ENCODE measurements around the gene SELENBP1. TPM values are rescaled to one million over a fixed set of nuclear protein-coding genes. Genes with fewer than 3 reads are reported as not detected.

SELENBP1 gene
- total RNA-seq, 3 donors from 2014 or later = 914 to 2,582 (median 1,654) TPM

GRCh38 chr1:151408891-151409290, 36.4 kb upstream of the SELENBP1 start:
- Histone ChIP-seq H3K4me1 (ENCODE audit: low read depth) (no peaks in the 10 kb centered on the region), H3K9me3 (no peaks in the 10 kb centered on the region), H3K36me3 (ENCODE audit: low read depth) (peaks cover 16% of the 10 kb centered on the region), H3K4me3 (no peak overlapping the region)
- ATAC-seq (no peak), DNase-seq (no peak)
- intact Hi-C loops (cut with DNase I, micrococcal nuclease) = no loop called here
- TF ChIP-seq CTCF (IDR thresholded peaks at IDR 0.05) = no peak

GRCh38 chr1:151407304-151407703, 34.8 kb upstream of the SELENBP1 start:
- DNase-seq (no peak), ATAC-seq (no peak)
- intact Hi-C loops (cut with DNase I, micrococcal nuclease) = no loop called here
- peaks cover 18% of the 10 kb centered on the region for H3K36me3 ChIP-seq (ENCODE audit: low read depth)
- peaks cover 2% of the 10 kb centered on the region for H3K4me1 ChIP-seq (ENCODE audit: low read depth)
- TF ChIP-seq CTCF (IDR thresholded peaks at IDR 0.05) = no peak
- no peak overlapping the region for H3K4me3 ChIP-seq
- H3K9me3 ChIP-seq = no peaks in the 10 kb centered on the region

- intact Hi-C loops (cut with DNase I, micrococcal nuclease) = no loop called here
- H3K36me3 ChIP-seq (ENCODE audit: low read depth) = peaks cover 21% of the 10 kb centered on the region
- no peak for ATAC-seq
These were observed 33.7 kb upstream of the SELENBP1 start for GRCh38 chr1:151406176-151406575.

GRCh38 chr1:151405187-151405951, 32.9 kb upstream of the SELENBP1 start:
- Histone ChIP-seq H3K9me3 (no peaks in the 10 kb centered on the region), H3K4me3 (no peak overlapping the region), H3K4me1 (ENCODE audit: low read depth) (peaks cover 12% of the 10 kb centered on the region), H3K36me3 (ENCODE audit: low read depth) (peaks cover 21% of the 10 kb centered on the region)
- DNase-seq = no peak
- TF ChIP-seq CTCF (IDR thresholded peaks at IDR 0.05) = no peak
- intact Hi-C loops (cut with DNase I, micrococcal nuclease) = no loop called here
- ATAC-seq = no peak

More at GRCh38 chr1:151406176-151406575, 33.7 kb upstream of the SELENBP1 start:
- Histone ChIP-seq H3K4me3 (no peak overlapping the region), H3K9me3 (no peaks in the 10 kb centered on the region), H3K4me1 (ENCODE audit: low read depth) (peaks cover 6% of the 10 kb centered on the region)
- TF ChIP-seq CTCF (IDR thresholded peaks at IDR 0.05) = no peak
- no peak for DNase-seq

- DNase-seq (no peak), ATAC-seq (no peak)
- H3K4me3 ChIP-seq = no peak overlapping the region
- H3K9me3 ChIP-seq = no peaks in the 10 kb centered on the region
- peaks cover 16% of the 10 kb centered on the region for H3K36me3 ChIP-seq (ENCODE audit: low read depth)
- TF ChIP-seq CTCF (IDR thresholded peaks at IDR 0.05) = no peak
- H3K4me1 ChIP-seq (ENCODE audit: low read depth) = peaks cover 19% of the 10 kb centered on the region
- intact Hi-C loops (cut with DNase I, micrococcal nuclease) = no loop called here
These were observed 31.1 kb upstream of the SELENBP1 start for GRCh38 chr1:151403612-151404011.
